Transverse colon (tissue), 4 donors: ENCODE data around the gene ARIH2. TPM values are rescaled to one million over a fixed set of nuclear protein-coding genes. Genes with fewer than 3 reads are reported as not detected.

Source experiments
- DNase-seq: peaks from one replicate; pipeline ENCODE4 v3.0.0-alpha.2; 2019
- H3K27ac ChIP-seq, 4 donors: fragments of 200-600 bp; sonication (generic); 2 replicates each; pipeline ENCODE4 v1.5.1; 2016 to 2018; ENCODE audit warnings: inconsistent platforms in 4 of 4
- H3K27me3 ChIP-seq: fragments of 200-600 bp; sonication (generic); 2 replicates; pipeline ENCODE4 v1.5.1; 2017; ENCODE audit warnings: inconsistent platforms
- H3K36me3 ChIP-seq, 4 donors: fragments of 200-600 bp; sonication (generic); 2 replicates each; pipeline ENCODE4 v1.5.1; 2017 to 2019; ENCODE audit warnings: inconsistent platforms in 4 of 4
- H3K4me1 ChIP-seq, 4 donors: fragments of 200-600 bp; sonication (generic); 2 replicates each; pipeline ENCODE4 v1.5.1; 2017 to 2020; ENCODE audit warnings: inconsistent platforms in 4 of 4
- H3K4me3 ChIP-seq, 4 donors: fragments of 200-600 bp; sonication (generic); 1 replicate in 1 of 4; 2 replicates in 3 of 4; pipeline versions ENCODE4 v1.5.1 to v1.6.1; 2017 to 2019; ENCODE audit warnings: inconsistent platforms in 4 of 4
- H3K9me3 ChIP-seq, 2 donors: fragments of 200-600 bp; sonication (generic); 2 replicates each; pipeline ENCODE4 v1.5.1; 2017 to 2019; ENCODE audit warnings: inconsistent platforms in 2 of 2
- EP300 ChIP-seq: sonication (generic); formaldehyde crosslinking; IDR thresholded peaks from one replicate; pipeline ENCODE4 v1.6.1; 2017; ENCODE audit warnings: antibody characterized with exemption, low read depth
- POLR2A ChIP-seq: fragments of 450-650 bp; IDR thresholded peaks from one replicate; pipeline ENCODE4 v1.6.1; 2016; ENCODE audit warnings: antibody characterized with exemption, mild to moderate bottlenecking, moderate library complexity
- POLR2AphosphoS5 ChIP-seq, 3 donors: sonication (generic); formaldehyde crosslinking; IDR thresholded peaks; one replicate each; pipeline ENCODE4 v1.6.1; 2016; ENCODE audit warnings: antibody characterized with exemption in 3 of 3
- WGBS, 2 donors: methylation state at CpG; one replicate each; pipeline ENCODE4 v1.1.5; 2018; ENCODE audit warnings: low coverage in 1 of 2; 5-methylcytosine and 5-hydroxymethylcytosine counted together
- in situ Hi-C, 4 donors: fragments of 200-750 bp; cut with MboI; loops; one replicate each; pipeline versions ENCODE4 v1.15.0 to v1.15.1; 2017; ENCODE audit warnings: low sequenced_read_pairs in 3 of 4, low pct_ligation_motif_present in 1 of 4, low pct_unique_long_range_greater_than_20kb in 1 of 4
- intact Hi-C: fragments of 100-400 bp; cut with DNase I; formaldehyde crosslinking; loops from one replicate; pipeline ENCODE4 v1.15.1; 2023; ENCODE audit warnings: low total_unique reads
- total RNA-seq, 4 donors: library from RNA; depleted of rRNA; stranded (reverse); fragments of >200 nt; gene quantifications; one replicate each; pipeline ENCODE4 v1.1.0, GENCODE V29; 2016
- TF ChIP-seq, protein P1 (sequence below), 5 experiments: fragments of 200-600 bp in 3 of 5; fragments of 450-650 bp in 2 of 5; sonication (generic) in 3 of 5; IDR thresholded peaks; 1 replicate in 2 of 5; 2 replicates in 3 of 5; pipeline ENCODE4 v1.5.1; 2016 to 2017; ENCODE audit warnings: antibody characterized with exemption in 5 of 5, inconsistent platforms in 3 of 5, mild to moderate bottlenecking in 2 of 5, moderate library complexity in 1 of 5

The ARIH2 gene
- total RNA-seq = 100 to 1,000 TPM in 3 of 4 donors, 10 to 100 TPM in 1; 82.6 to 269 (median 115) TPM

DNA sequence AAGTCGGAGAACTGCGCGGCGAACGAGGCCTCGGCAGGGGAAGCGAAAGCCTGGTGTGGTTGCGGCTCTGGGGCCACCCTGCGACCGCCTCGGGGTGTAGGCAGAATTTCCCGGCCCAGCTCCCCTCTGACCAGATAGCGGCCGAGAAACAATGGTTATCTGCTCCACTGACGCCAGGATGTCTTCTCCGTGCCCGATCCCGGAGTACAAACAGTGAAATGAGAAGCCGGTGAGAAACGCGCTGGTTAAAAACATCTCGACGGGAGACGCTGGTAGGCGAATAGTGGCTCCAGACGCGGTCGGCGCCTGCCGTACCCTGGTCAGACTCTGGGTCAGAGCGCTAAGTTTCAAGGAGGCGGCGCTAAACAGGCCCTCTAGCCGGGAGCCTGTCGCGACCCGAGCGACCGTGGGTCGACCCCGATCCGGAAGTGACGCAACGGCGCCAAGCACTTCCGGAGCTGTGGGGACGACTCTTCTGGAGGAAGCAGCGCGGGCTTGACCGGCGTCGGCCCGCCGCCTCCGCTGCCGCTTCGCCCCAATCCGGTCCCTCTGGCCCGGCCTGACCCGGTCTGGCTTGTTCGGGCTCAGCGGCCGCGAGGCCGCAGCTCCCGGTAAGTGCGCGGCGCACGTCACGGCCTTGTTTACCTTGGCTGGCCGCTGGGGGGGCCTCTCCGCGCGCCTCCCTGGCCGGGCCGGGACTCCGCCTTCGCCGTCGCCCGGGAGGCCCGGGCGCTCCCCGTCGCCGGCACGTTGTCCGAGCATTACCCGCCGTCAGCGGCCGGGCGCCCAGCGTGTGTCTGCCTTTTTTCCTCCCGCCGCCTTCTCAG lies at the start of gene ARIH2:
Gene ARIH2, plus strand, starts transcription at position 455 of the 827 bp plus-strand sequence. CDS start 8,717 bp downstream, outside the sequence.
- peak; percentile 94 for DNase-seq
- TF ChIP-seq EP300 (no peak), POLR2A (peak; percentile 87), POLR2AphosphoS5 (IDR thresholded peaks at IDR 0.05) (peak; percentile 92 to 94 (median 93))
- TF ChIP-seq, protein P1, sequence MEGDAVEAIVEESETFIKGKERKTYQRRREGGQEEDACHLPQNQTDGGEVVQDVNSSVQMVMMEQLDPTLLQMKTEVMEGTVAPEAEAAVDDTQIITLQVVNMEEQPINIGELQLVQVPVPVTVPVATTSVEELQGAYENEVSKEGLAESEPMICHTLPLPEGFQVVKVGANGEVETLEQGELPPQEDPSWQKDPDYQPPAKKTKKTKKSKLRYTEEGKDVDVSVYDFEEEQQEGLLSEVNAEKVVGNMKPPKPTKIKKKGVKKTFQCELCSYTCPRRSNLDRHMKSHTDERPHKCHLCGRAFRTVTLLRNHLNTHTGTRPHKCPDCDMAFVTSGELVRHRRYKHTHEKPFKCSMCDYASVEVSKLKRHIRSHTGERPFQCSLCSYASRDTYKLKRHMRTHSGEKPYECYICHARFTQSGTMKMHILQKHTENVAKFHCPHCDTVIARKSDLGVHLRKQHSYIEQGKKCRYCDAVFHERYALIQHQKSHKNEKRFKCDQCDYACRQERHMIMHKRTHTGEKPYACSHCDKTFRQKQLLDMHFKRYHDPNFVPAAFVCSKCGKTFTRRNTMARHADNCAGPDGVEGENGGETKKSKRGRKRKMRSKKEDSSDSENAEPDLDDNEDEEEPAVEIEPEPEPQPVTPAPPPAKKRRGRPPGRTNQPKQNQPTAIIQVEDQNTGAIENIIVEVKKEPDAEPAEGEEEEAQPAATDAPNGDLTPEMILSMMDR (IDR thresholded peaks at IDR 0.05) = peak in 1 of 5 experiments; percentile 47
- Histone ChIP-seq H3K9me3 (no peaks in the 10 kb centered on the region), H3K36me3 (peaks cover 0 to 14% (median under 1%) of the 10 kb centered on the region in 4 donors), H3K4me1 (peaks cover 7 to 35% (median 25%) of the 10 kb centered on the region in 4 donors), H3K27ac (peak within 1 kb of the TSS; percentile 95 to 100 (median 99)), H3K27me3 (no peaks in the 10 kb centered on the region), H3K4me3 (peak within 1 kb of the TSS; percentile 85 to 99 (median 92))
- in situ Hi-C loops (no loop called here), intact Hi-C loops (no loop called here)
- 0% methylated on average over 92 of the region's 97 CpGs; no CpG with 5 or more reads in 1 of the 2 donors for WGBS, 2 donors

DNA sequence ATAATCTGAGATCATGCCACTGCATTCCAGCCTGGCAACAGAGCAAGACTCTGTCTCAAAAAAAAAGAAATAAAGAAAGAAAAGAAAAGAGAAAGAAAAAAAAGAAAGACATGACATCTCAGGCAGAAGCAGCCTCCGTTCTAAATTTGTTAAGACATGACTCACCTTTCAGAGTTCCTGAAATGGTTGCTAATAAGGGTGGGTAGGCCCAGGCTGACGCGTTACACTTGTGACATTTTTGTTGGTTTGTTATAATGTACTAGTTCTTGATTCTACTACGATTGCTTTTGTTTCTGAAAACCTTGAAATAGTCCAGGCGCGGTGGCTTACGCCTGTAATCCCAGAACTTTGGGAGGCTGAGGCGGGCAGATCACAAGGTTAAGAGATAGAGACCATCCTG lies 41.0 kb upstream of the ARIH2 start:
- H3K36me3 ChIP-seq = peaks cover 0 to 4% (median 0%) of the 10 kb centered on the region in 4 donors
- no peak for TF ChIP-seq POLR2A
- TF ChIP-seq, protein P1 (IDR thresholded peaks at IDR 0.05) = no peak
- no peak for TF ChIP-seq POLR2AphosphoS5 (IDR thresholded peaks at IDR 0.05)
- no peak for TF ChIP-seq EP300
- in situ Hi-C loops = no loop called here
- H3K4me1 ChIP-seq = no peaks in the 10 kb centered on the region
- intact Hi-C loops = no loop called here
- 91 to 92% methylated on average over 5 to 8 of the region's 8 CpGs for WGBS, 2 donors
- H3K27ac ChIP-seq = no peak overlapping the region
- no peaks in the 10 kb centered on the region for H3K9me3 ChIP-seq
- DNase-seq = no peak
- H3K4me3 ChIP-seq = no peak overlapping the region
- no peaks in the 10 kb centered on the region for H3K27me3 ChIP-seq

- TF ChIP-seq POLR2AphosphoS5 (IDR thresholded peaks at IDR 0.05) = no peak
- TF ChIP-seq, protein P1 (IDR thresholded peaks at IDR 0.05) = no peak
- no peak for TF ChIP-seq EP300
- TF ChIP-seq POLR2A = no peak
- in situ Hi-C loops = no loop called here
- Histone ChIP-seq H3K4me3 (no peak overlapping the region), H3K27ac (no peak overlapping the region), H3K4me1 (no peaks in the 10 kb centered on the region), H3K27me3 (no peaks in the 10 kb centered on the region), H3K36me3 (peaks cover 0 to 14% (median 0%) of the 10 kb centered on the region in 4 donors), H3K9me3 (no peaks in the 10 kb centered on the region)
- intact Hi-C loops = no loop called here
- DNase-seq = no peak
- 82 to 83% methylated on average over 3 to 6 of the region's 6 CpGs for WGBS, 2 donors
Observed at GRCh38 chr3:48879307-48879993, 39.2 kb upstream of the ARIH2 start.

GRCh38 chr3:48879994-48880377 lies 38.7 kb upstream of the ARIH2 start:
- Histone ChIP-seq H3K27ac (no peak overlapping the region), H3K4me3 (no peak overlapping the region), H3K4me1 (no peaks in the 10 kb centered on the region), H3K27me3 (no peaks in the 10 kb centered on the region), H3K36me3 (peaks cover 0 to 15% (median 0%) of the 10 kb centered on the region in 4 donors), H3K9me3 (no peaks in the 10 kb centered on the region)
- 94 to 95% methylated on average over 6 of the region's 6 CpGs for WGBS, 2 donors
- intact Hi-C loops = no loop called here
- TF ChIP-seq EP300 (no peak), POLR2AphosphoS5 (IDR thresholded peaks at IDR 0.05) (no peak), POLR2A (no peak)
- TF ChIP-seq, protein P1 (IDR thresholded peaks at IDR 0.05) = no peak
- DNase-seq = no peak
- in situ Hi-C loops = no loop called here
